Measurements from ENCODE around the gene CD247. TPM values are rescaled to one million over a fixed set of nuclear protein-coding genes. Genes with fewer than 3 reads are reported as not detected.

The CD247 gene
- total and polyA plus RNA-seq, 9 of the 15 experiments (the other 6 are each of a cell fraction or from before 2014, with no cell fraction given) = 0.08 to 0.42 (median 0.28) TPM; not detected in 5

DNA sequence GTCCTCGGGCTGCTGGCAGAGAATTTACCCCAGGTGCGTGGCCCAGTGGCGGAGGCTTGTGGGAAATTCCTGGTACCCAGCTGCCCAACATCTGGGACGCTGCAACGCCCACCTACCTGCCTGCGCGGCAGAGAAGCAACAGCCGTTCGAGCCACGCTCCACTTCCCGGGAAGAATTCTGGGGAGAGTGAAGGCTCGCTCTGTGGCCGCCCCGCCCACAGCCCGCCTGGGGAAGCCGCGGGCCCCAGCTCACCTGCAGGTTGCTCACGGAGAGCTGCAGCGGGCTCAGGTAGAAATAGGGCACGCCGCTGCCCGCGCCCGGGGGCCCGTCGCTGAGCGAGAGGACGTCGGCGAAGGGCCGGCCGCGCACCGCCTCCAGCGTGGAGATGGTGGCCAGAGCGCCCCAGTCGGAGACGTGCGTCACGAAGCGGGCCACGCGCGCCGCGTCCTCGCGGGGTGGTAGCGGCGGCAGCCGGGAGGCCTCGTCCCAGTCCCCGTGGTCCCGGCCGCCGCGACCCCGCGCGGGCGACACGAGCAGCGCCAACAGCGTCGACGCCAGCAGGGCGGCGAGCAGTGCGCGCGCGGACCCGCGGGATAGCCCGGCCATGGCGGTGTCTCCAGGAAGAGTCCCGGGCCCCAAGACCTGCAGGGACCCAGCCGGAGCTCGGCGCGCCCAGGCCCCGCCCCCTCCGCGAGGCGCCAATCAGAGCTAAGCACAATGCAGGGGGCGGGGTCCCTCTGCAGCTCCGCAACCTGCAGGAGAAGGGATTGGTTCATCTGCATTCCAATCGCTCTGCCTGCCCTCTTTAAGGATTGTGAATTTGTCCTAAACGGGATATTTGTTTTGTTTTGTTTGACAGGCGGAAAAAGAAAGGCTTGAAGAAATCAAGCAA lies 35.1 kb upstream of the CD247 start, which contains the start of gene CREG1 (continued):
- TF ChIP-seq, protein P1, sequence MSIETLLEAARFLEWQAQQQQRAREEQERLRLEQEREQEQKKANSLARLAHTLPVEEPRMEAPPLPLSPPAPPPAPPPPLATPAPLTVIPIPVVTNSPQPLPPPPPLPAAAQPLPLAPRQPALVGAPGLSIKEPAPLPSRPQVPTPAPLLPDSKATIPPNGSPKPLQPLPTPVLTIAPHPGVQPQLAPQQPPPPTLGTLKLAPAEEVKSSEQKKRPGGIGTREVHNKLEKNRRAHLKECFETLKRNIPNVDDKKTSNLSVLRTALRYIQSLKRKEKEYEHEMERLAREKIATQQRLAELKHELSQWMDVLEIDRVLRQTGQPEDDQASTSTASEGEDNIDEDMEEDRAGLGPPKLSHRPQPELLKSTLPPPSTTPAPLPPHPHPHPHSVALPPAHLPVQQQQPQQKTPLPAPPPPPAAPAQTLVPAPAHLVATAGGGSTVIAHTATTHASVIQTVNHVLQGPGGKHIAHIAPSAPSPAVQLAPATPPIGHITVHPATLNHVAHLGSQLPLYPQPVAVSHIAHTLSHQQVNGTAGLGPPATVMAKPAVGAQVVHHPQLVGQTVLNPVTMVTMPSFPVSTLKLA (conservative IDR thresholded peaks at IDR 0.05) = peak in 1 of 2 experiments; percentile 32; a peak in 1 of 4 replicates
- TF ChIP-seq, protein P2, sequence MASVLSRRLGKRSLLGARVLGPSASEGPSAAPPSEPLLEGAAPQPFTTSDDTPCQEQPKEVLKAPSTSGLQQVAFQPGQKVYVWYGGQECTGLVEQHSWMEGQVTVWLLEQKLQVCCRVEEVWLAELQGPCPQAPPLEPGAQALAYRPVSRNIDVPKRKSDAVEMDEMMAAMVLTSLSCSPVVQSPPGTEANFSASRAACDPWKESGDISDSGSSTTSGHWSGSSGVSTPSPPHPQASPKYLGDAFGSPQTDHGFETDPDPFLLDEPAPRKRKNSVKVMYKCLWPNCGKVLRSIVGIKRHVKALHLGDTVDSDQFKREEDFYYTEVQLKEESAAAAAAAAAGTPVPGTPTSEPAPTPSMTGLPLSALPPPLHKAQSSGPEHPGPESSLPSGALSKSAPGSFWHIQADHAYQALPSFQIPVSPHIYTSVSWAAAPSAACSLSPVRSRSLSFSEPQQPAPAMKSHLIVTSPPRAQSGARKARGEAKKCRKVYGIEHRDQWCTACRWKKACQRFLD (CRISPR knock-in tag; IDR thresholded peaks at IDR 0.05) = peak; percentile 22; the same call in 1 of the 2 replicates
- TF ChIP-seq SAP30 (IDR thresholded peaks at IDR 0.05; ENCODE audit: borderline replicate concordance, insufficient read depth, low read depth, low read length, poor library complexity, severe bottlenecking) = peak; percentile 88
- TF ChIP-seq, protein P3, sequence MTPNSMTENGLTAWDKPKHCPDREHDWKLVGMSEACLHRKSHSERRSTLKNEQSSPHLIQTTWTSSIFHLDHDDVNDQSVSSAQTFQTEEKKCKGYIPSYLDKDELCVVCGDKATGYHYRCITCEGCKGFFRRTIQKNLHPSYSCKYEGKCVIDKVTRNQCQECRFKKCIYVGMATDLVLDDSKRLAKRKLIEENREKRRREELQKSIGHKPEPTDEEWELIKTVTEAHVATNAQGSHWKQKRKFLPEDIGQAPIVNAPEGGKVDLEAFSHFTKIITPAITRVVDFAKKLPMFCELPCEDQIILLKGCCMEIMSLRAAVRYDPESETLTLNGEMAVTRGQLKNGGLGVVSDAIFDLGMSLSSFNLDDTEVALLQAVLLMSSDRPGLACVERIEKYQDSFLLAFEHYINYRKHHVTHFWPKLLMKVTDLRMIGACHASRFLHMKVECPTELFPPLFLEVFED (CRISPR knock-in tag; conservative IDR thresholded peaks at IDR 0.05) = no peak
- no peak for TF ChIP-seq STAT5A (IDR thresholded peaks at IDR 0.05; ENCODE audit: borderline replicate concordance, low read length)
- no peak for TF ChIP-seq LARP7 (IDR thresholded peaks at IDR 0.05)
- TF ChIP-seq BHLHE40 (IDR thresholded peaks at IDR 0.05; ENCODE audit: low read length) = no peak; the same call in 1 of the 2 replicates
- no peak for TF ChIP-seq ZNF41 (CRISPR knock-in tag; conservative IDR thresholded peaks at IDR 0.05)
- TF ChIP-seq RBFOX2 (IDR thresholded peaks at IDR 0.05; ENCODE audit: low read depth, low read length) = peak; percentile 99
- TF ChIP-seq, protein P4, sequence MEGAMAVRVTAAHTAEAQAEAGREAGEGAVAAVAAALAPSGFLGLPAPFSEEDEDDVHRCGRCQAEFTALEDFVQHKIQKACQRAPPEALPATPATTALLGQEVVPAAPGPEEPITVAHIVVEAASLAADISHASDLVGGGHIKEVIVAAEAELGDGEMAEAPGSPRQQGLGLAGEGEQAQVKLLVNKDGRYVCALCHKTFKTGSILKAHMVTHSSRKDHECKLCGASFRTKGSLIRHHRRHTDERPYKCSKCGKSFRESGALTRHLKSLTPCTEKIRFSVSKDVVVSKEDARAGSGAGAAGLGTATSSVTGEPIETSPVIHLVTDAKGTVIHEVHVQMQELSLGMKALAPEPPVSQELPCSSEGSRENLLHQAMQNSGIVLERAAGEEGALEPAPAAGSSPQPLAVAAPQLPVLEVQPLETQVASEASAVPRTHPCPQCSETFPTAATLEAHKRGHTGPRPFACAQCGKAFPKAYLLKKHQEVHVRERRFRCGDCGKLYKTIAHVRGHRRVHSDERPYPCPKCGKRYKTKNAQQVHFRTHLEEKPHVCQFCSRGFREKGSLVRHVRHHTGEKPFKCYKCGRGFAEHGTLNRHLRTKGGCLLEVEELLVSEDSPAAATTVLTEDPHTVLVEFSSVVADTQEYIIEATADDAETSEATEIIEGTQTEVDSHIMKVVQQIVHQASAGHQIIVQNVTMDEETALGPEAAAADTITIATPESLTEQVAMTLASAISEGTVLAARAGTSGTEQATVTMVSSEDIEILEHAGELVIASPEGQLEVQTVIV (CRISPR knock-in tag; IDR thresholded peaks at IDR 0.05; ENCODE audit: borderline replicate concordance) = no peak
- TF ChIP-seq ZNF436 (CRISPR knock-in tag; IDR thresholded peaks at IDR 0.05) = no peak
- TF ChIP-seq SETDB1 (IDR thresholded peaks at IDR 0.05; ENCODE audit: low read length) = no peak
- no peak for TF ChIP-seq EP400 (IDR thresholded peaks at IDR 0.05)
